Tibial nerve (tissue), 3 donors: ENCODE measurements around the gene PDK1.

Experiments
- POLR2A ChIP-seq, 2 donors: fragments of 450-650 bp; IDR thresholded peaks; one replicate each; pipeline ENCODE4 v1.6.1; 2017; ENCODE audit warnings: antibody characterized with exemption in 2 of 2, mild to moderate bottlenecking in 2 of 2, moderate library complexity in 2 of 2
- TF ChIP-seq, protein P1 (sequence below), 5 experiments: fragments of 200-600 bp in 3 of 5; fragments of 450-650 bp in 2 of 5; sonication (generic) in 3 of 5; IDR thresholded peaks; one replicate each; pipeline ENCODE4 v1.5.1; 2016 to 2019; ENCODE audit warnings: antibody characterized with exemption in 5 of 5, mild to moderate bottlenecking in 3 of 5, moderate library complexity in 2 of 5

DNA sequence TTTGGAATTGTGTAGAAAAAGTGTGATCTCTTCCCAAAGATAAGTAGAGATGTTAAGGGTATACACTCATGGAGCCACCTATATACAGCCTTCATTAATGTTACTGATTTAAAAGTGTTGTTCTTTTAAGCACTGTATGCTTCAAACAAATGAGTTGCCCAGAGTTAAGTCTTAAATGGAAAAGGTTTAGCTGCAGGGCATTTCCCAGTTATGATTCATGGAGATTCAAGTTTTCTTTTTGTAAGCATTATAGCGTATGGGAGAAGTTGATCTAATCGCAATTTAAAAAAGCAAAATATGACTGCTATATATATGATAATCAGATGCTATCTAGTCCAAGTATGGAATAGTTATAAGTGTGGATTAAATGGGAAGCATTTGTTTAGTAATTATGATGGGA, 4.8 kb downstream of the PDK1 start:
- TF ChIP-seq, protein P1, sequence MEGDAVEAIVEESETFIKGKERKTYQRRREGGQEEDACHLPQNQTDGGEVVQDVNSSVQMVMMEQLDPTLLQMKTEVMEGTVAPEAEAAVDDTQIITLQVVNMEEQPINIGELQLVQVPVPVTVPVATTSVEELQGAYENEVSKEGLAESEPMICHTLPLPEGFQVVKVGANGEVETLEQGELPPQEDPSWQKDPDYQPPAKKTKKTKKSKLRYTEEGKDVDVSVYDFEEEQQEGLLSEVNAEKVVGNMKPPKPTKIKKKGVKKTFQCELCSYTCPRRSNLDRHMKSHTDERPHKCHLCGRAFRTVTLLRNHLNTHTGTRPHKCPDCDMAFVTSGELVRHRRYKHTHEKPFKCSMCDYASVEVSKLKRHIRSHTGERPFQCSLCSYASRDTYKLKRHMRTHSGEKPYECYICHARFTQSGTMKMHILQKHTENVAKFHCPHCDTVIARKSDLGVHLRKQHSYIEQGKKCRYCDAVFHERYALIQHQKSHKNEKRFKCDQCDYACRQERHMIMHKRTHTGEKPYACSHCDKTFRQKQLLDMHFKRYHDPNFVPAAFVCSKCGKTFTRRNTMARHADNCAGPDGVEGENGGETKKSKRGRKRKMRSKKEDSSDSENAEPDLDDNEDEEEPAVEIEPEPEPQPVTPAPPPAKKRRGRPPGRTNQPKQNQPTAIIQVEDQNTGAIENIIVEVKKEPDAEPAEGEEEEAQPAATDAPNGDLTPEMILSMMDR (IDR thresholded peaks at IDR 0.05), result no peak
- TF ChIP-seq POLR2A (IDR thresholded peaks at IDR 0.05), result no peak
